DMS114 treated with DMSO at 0.1 percent for 48 hours (cell line): ENCODE results near the gene B3GNT9.

Source experiments
- DNase-seq: peaks from one replicate; lab custom pipeline; 2025; ENCODE audit not compliant: unreplicated experiment; lab: John Stamatoyannopoulos, UW

B3GNT9 gene

GRCh38 chr16:67150833-67151396 is at the start of gene B3GNT9:
Gene B3GNT9 (minus strand): TSS chr16:67150998. CDS start chr16:67150485, 513 bp downstream.
- peak; percentile 67 for DNase-seq

- DNase-seq, result no peak
Observed at GRCh38 chr16:67200491-67200890, 49.7 kb upstream of the B3GNT9 start.

- DNase-seq, result no peak
Observed at GRCh38 chr16:67199808-67200198, 49.0 kb upstream of the B3GNT9 start.

GRCh38 chr16:67199011-67199807 is 48.4 kb upstream of the B3GNT9 start, which contains the start of gene ELMO3:
Gene ELMO3 (plus strand): TSS chr16:67199131. CDS start chr16:67199327, 196 bp downstream.
- no peak for DNase-seq

- DNase-seq, result peak; percentile 17
Observed at GRCh38 chr16:67198238-67198734, 47.5 kb upstream of the B3GNT9 start.

- no peak for DNase-seq
Observed at GRCh38 chr16:67197704-67198103, 46.9 kb upstream of the B3GNT9 start.

GRCh38 chr16:67196881-67197280 is 46.1 kb upstream of the B3GNT9 start:
- DNase-seq, result no peak

GRCh38 chr16:67195676-67196075 is 44.9 kb upstream of the B3GNT9 start:
- DNase-seq, result no peak

GRCh38 chr16:67194260-67194659 is 43.5 kb upstream of the B3GNT9 start:
- no peak for DNase-seq

- DNase-seq, result no peak
Observed at GRCh38 chr16:67193536-67193935, 42.7 kb upstream of the B3GNT9 start.

GRCh38 chr16:67192781-67193361 is 42.1 kb upstream of the B3GNT9 start:
- no peak for DNase-seq

GRCh38 chr16:67191995-67192681 is 41.3 kb upstream of the B3GNT9 start, which contains the start of gene E2F4:
Gene E2F4 (plus strand): TSS chr16:67192155. CDS start chr16:67192228, 73 bp downstream.
- peak; percentile 88 for DNase-seq

- DNase-seq, result no peak
Observed at GRCh38 chr16:67191411-67191994, 40.7 kb upstream of the B3GNT9 start.

GRCh38 chr16:67190448-67191399 is 39.9 kb upstream of the B3GNT9 start:
- DNase-seq, result no peak

GRCh38 chr16:67190041-67190440 is 39.2 kb upstream of the B3GNT9 start, which contains the start of gene EXOC3L1:
Gene EXOC3L1 (minus strand): TSS chr16:67190136. CDS start chr16:67189676, 460 bp downstream.
- DNase-seq, result no peak

- no peak for DNase-seq
Observed at GRCh38 chr16:67188798-67189197, 38.0 kb upstream of the B3GNT9 start.

- no peak for DNase-seq
Observed at GRCh38 chr16:67188323-67188722, 37.5 kb upstream of the B3GNT9 start.

- no peak for DNase-seq
Observed at GRCh38 chr16:67187175-67187890, 36.5 kb upstream of the B3GNT9 start.

- DNase-seq, result no peak
Observed at GRCh38 chr16:67186550-67186950, 35.8 kb upstream of the B3GNT9 start.
